Right lobe of liver (tissue), 6 donors: ENCODE results near the gene GTF2I. TPM values are rescaled to one million over a fixed set of nuclear protein-coding genes. Genes with fewer than 3 reads are reported as not detected.
"Not testable (repeated sequence)": the region's sequence is repeated elsewhere in the genome, so short reads cannot be mapped to it uniquely, and the experiment has no call there.

ENCODE experiments used
- ATAC-seq, 4 donors: fragments of 200-7000 bp; cut with Tn5 transposase; one replicate each; pipeline ENCODE4 v1.9.1; 2020; ENCODE audit warnings: mild to moderate bottlenecking in 4 of 4, moderate library complexity in 4 of 4
- DNase-seq, 3 donors: peaks; one replicate each; pipeline ENCODE4 v3.0.0-alpha.2; 2020
- H3K27ac ChIP-seq, 3 donors: fragments of 200-600 bp; one replicate each; pipeline ENCODE4 v1.8.0; 2022
- H3K27me3 ChIP-seq, 2 donors: fragments of 200-600 bp; one replicate each; pipeline ENCODE4 v1.8.0; 2022
- H3K36me3 ChIP-seq, 4 donors: fragments of 200-600 bp; sonication (generic) in 1 of 4; one replicate each; pipeline versions ENCODE4 v1.5.1 to v1.8.0; 2017 to 2022; ENCODE audit warnings: control low read depth in 1 of 4
- H3K4me1 ChIP-seq, 4 donors: fragments of 200-600 bp; sonication (generic) in 1 of 4; one replicate each; pipeline versions ENCODE4 v1.5.1 to v1.8.0; 2017 to 2022; ENCODE audit warnings: control low read depth in 1 of 4
- H3K4me3 ChIP-seq, 3 donors: fragments of 200-600 bp; one replicate each; pipeline ENCODE4 v1.8.0; 2022
- H3K9me3 ChIP-seq, 4 donors: fragments of 200-600 bp; sonication (generic) in 1 of 4; one replicate each; pipeline versions ENCODE4 v1.5.1 to v1.8.0; 2017 to 2022; ENCODE audit warnings: control low read depth in 1 of 4
- CTCF ChIP-seq, 4 donors: fragments of 200-600 bp in 3 of 4; fragments of 450-650 bp in 1 of 4; IDR thresholded peaks; one replicate each; pipeline versions ENCODE4 v1.5.1 to v1.8.0; 2016 to 2022; ENCODE audit warnings: antibody characterized with exemption in 4 of 4, mild to moderate bottlenecking in 2 of 4
- POLR2A ChIP-seq: fragments of 450-650 bp; IDR thresholded peaks from one replicate; pipeline ENCODE4 v1.6.1; 2017; ENCODE audit warnings: antibody characterized with exemption, mild to moderate bottlenecking
- WGBS: methylation state at CpG from one replicate; pipeline ENCODE4 v1.1.6; 2018; ENCODE audit warnings: low coverage, low lambda C conversion rate; ENCODE audit not compliant: insufficient coverage; ENCODE audit errors: missing lambda C conversion rate; 5-methylcytosine and 5-hydroxymethylcytosine counted together
- intact Hi-C, 2 donors: fragments of 100-400 bp; cut with DNase I; formaldehyde crosslinking; loops; one replicate each; pipeline versions ENCODE4 v1.11.2 to v1.14.1; 2022
- total RNA-seq, 6 experiments: library from RNA; depleted of rRNA in 2 of 6; stranded (reverse); fragments of >200 nt in 2 of 6; fragmentation: NEBNext Ultra II Directional in 3 of 6; extraction: Animal tissue kit (Norgen Biotek cat#: 25700) in 3 of 6; gene quantifications; one replicate each; pipeline versions ENCODE4 v1.1.0 to v1.2.4, GENCODE V29; 2016 to 2023
- donor health status: DM: no; HTN: yes; CAD: no.
- donor health status: DM: no; HTN: no; CAD: no.
- donor health status: DM: no; HTN: no; CAD: no.
- donor health status: DM: no; HTN: yes; CAD: no.
- donor health status: DM: no; HTN: yes; CAD: no.

Gene GTF2I
- total RNA-seq, 6 experiments from 2014 or later: 59.0 to 116 (median 90.9) TPM

DNA sequence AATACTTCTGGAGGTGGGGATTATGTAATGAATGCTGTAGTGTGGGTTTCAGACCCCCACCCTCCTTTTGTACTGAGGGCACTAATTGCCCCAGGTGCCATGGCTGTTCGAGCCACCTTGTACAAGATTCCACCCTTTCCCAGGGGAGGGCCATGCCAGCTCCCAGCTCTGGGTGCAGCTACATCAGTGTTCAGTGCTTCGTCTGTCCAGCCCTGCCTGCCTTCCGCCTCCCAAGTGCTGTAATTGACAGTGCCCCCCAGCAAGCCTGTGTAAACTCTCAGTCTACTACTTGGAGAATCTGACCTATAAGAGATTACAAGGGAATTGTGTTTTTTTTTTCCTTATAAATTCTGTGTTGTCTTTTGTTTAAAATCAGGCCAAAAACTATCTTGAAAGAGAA lies 33.0 kb downstream of the GTF2I start:
- TF ChIP-seq CTCF (IDR thresholded peaks at IDR 0.05) (no peak), POLR2A (no peak)
- no peak for ATAC-seq
- Histone ChIP-seq H3K27me3 (no peaks in the 10 kb centered on the region), H3K4me1 (peaks cover 0 to 6% (median 3%) of the 10 kb centered on the region in 4 donors), H3K36me3 (peaks cover 6 to 53% (median 25%) of the 10 kb centered on the region in 4 donors), H3K9me3 (no peaks in the 10 kb centered on the region), H3K4me3 (no peak overlapping the region), H3K27ac (no peak overlapping the region)
- no CpG with 5 or more reads among the region's 3 CpGs for WGBS
- intact Hi-C loops: no loop called here
- DNase-seq: no peak

GRCh38 chr7:74704419-74704818 lies 46.9 kb downstream of the GTF2I start:
- DNase-seq, ATAC-seq, intact Hi-C loops, H3K27ac ChIP-seq, H3K4me3 ChIP-seq, H3K9me3 ChIP-seq, H3K27me3 ChIP-seq: not testable (repeated sequence)
- peaks cover 0 to 18% (median 7%) of the 10 kb centered on the region in 4 donors for H3K4me1 ChIP-seq
- WGBS: 97% methylated on average over 4 of the region's 6 CpGs
- H3K36me3 ChIP-seq: peaks cover 0 to 85% (median 47%) of the 10 kb centered on the region in 4 donors

GRCh38 chr7:74707238-74707637 lies 49.7 kb downstream of the GTF2I start:
- ATAC-seq (no peak), DNase-seq (no peak)
- Histone ChIP-seq H3K27me3 (no peaks in the 10 kb centered on the region), H3K4me3 (no peak overlapping the region), H3K4me1 (peaks cover 0 to 30% (median 14%) of the 10 kb centered on the region in 4 donors), H3K27ac (no peak overlapping the region), H3K36me3 (peaks cover 0 to 62% (median 31%) of the 10 kb centered on the region in 4 donors), H3K9me3 (no peaks in the 10 kb centered on the region)
- 92% methylated on average over 12 of the region's 12 CpGs for WGBS
- intact Hi-C loops: no loop called here
- TF ChIP-seq CTCF (IDR thresholded peaks at IDR 0.05) (no peak), POLR2A (no peak)

DNA sequence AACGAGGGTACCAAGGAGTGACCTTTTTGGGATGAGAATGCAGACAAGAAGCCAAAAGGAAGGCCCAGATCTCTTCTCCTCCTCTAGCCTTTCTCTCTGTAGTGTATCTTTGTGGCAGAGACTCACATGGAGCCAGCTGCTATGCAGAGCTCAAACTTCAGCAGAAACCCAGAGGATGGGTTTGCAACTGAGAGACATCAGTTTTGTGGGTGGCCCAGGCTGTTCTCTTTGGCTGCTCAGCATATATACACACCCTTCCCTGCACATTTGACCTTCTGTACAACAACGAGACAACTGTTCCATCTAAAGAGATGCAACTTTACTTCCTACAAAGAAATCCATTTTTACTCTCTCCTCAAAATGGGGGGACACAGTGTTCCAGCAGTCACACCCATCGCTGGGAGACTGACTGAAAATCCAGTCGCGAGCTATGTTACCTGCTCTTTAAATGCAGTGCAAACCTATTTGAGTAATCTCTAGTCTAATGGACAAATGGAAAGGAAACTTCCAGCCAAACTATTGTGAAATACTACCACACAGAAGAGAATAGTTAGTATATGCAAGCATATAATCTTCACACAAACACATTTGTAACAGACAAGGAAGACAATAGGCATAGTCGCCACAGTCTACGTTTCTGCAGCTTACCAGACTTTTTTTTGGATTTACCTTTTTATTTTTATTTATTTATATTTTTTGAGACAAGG lies 51.2 kb downstream of the GTF2I start:
- DNase-seq: no peak
- H3K36me3 ChIP-seq: peaks cover 0 to 49% (median 27%) of the 10 kb centered on the region in 4 donors
- no peaks in the 10 kb centered on the region for H3K27me3 ChIP-seq
- TF ChIP-seq POLR2A: no peak
- no peak for TF ChIP-seq CTCF (IDR thresholded peaks at IDR 0.05)
- peak overlapping the region in 2 of 3 donors; percentile 33 to 57 for H3K27ac ChIP-seq
- peaks cover 0 to 30% (median 14%) of the 10 kb centered on the region in 4 donors for H3K4me1 ChIP-seq
- peak; percentile 67 to 75 (median 74) for ATAC-seq
- H3K4me3 ChIP-seq: no peak overlapping the region
- WGBS: 46% methylated on average over 6 of the region's 7 CpGs
- intact Hi-C loops: no loop called here
- H3K9me3 ChIP-seq: no peaks in the 10 kb centered on the region

- peak overlapping the region in 1 of 3 donors; percentile 2 for H3K4me3 ChIP-seq
- H3K27ac ChIP-seq: peak overlapping the region in 2 of 3 donors; percentile 23 to 57
- intact Hi-C loops: no loop called here
- peaks cover 0 to 35% (median 21%) of the 10 kb centered on the region in 4 donors for H3K36me3 ChIP-seq
- peaks cover 0 to 39% (median 19%) of the 10 kb centered on the region in 4 donors for H3K4me1 ChIP-seq
- DNase-seq (no peak), ATAC-seq (peak; percentile 77 to 87 (median 80))
- no peaks in the 10 kb centered on the region for H3K9me3 ChIP-seq
- TF ChIP-seq CTCF (IDR thresholded peaks at IDR 0.05): peak; percentile 35 to 58 (median 44)
- TF ChIP-seq POLR2A: no peak
- 43% methylated on average over 10 of the region's 10 CpGs for WGBS
- no peaks in the 10 kb centered on the region for H3K27me3 ChIP-seq
Measured at GRCh38 chr7:74709880-74710671, 52.6 kb downstream of the GTF2I start.
